SU-DHL-6 (cell line): ENCODE measurements around the gene ABHD5.

Experiments used
- H2AFZ ChIP-seq: fragments of 200-600 bp; sonication (generic); 2 replicates; pipeline ENCODE4 v1.6.1; 2014; ENCODE audit warnings: low read depth, mild to moderate bottlenecking, moderate library complexity, mixed read lengths, antibody characterized with exemption, low read length; ENCODE audit not compliant: severe bottlenecking
- H3F3A ChIP-seq: fragments of 200-600 bp; shearing (Covaris generic); 2 replicates; pipeline ENCODE4 v1.6.0; 2016; ENCODE audit warnings: antibody characterized with exemption, mild to moderate bottlenecking; ENCODE audit not compliant: insufficient read depth
- H3K27ac ChIP-seq: fragments of 200-600 bp; sonication (generic); 2 replicates; pipeline ENCODE4 v1.5.1; 2016; ENCODE audit warnings: low read depth, mild to moderate bottlenecking, low read length, moderate library complexity, mixed read lengths
- H3K27me3 ChIP-seq: fragments of 200-600 bp; sonication (generic), shearing (Covaris generic); 2 replicates; pipeline ENCODE4 v1.6.0; 2014; ENCODE audit warnings: mild to moderate bottlenecking, low read length
- H3K36me3 ChIP-seq: fragments of 200-600 bp; sonication (generic); 2 replicates; pipeline ENCODE4 v1.6.1; 2014; ENCODE audit warnings: mild to moderate bottlenecking, low read length, mixed read lengths
- H3K4me2 ChIP-seq: fragments of 300-600, 200-600 bp; shearing (Covaris generic), sonication (generic); 2 replicates; pipeline ENCODE4 v1.6.0; 2014; ENCODE audit warnings: low read length, low read depth, mild to moderate bottlenecking; ENCODE audit not compliant: poor library complexity, severe bottlenecking
- H3K4me3 ChIP-seq: fragments of 200-600 bp; sonication (generic); 2 replicates; pipeline ENCODE4 v1.5.1; 2014; ENCODE audit warnings: antibody characterized with exemption, low read length, mild to moderate bottlenecking, mixed read lengths; ENCODE audit not compliant: insufficient read depth, poor library complexity, severe bottlenecking
- H3K79me2 ChIP-seq: fragments of 200-600 bp; sonication (generic); 2 replicates; pipeline ENCODE4 v1.6.1; 2014; ENCODE audit warnings: mild to moderate bottlenecking, low read length, moderate library complexity; ENCODE audit not compliant: insufficient read depth
- H3K9ac ChIP-seq: fragments of 200-600 bp; sonication (generic); 2 replicates; pipeline ENCODE4 v1.7.0; 2014; ENCODE audit warnings: mild to moderate bottlenecking, low read length
- H3K9me2 ChIP-seq: fragments of 200-600 bp; sonication (generic); replicated peaks from 2 replicates; pipeline ENCODE4 v1.6.1; 2014; ENCODE audit warnings: low read length; ENCODE audit not compliant: insufficient read depth
- H3K9me3 ChIP-seq: fragments of 200-600 bp; sonication (generic); 2 replicates; pipeline ENCODE4 v1.6.1; 2014; ENCODE audit warnings: low read length, mixed read lengths; ENCODE audit not compliant: insufficient read depth
- H4K20me1 ChIP-seq: fragments of 200-600 bp; sonication (generic); 2 replicates; pipeline ENCODE4 v1.6.1; 2014; ENCODE audit warnings: low read depth, mild to moderate bottlenecking, antibody characterized with exemption, low read length, moderate library complexity, mixed read lengths
- EZH2phosphoT487 ChIP-seq: fragments of 200-600 bp; sonication (generic), shearing (Covaris generic); conservative IDR thresholded peaks from 2 replicates; pipeline ENCODE4 v1.6.1; 2018; ENCODE audit warnings: mild to moderate bottlenecking, antibody characterized with exemption, low read length, moderate library complexity, mixed read lengths
- TF ChIP-seq, protein P1 (sequence below): fragments of 200-600 bp; sonication (generic); IDR thresholded peaks from one replicate; pipeline ENCODE4 v1.5.1; 2017; ENCODE audit warnings: antibody characterized with exemption, mild to moderate bottlenecking, low read length, moderate library complexity; ENCODE audit not compliant: insufficient read depth, poor library complexity, severe bottlenecking

Gene ABHD5

DNA sequence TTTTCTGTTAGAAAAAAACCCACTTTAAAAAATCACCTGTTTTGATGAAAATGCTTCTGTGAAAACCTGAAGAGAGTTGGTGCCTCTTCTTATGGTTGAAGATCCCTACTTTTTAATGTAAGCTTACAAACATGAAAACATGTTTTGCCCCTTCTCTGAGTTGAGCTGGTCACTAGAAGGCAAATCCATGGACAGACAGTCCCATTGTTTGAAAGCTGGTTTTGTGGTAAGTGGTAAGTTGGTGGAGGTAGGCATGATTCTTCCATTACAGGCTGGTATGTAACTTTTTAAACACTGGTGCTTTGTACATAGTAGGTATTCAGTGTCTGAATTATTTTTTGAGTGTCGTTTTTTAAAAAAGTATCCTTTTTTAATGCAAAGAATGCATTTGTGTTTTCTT lies 6.1 kb downstream of the ABHD5 start:
- Histone ChIP-seq H3K4me3 (no peak overlapping the region), H3K27ac (no peak overlapping the region), H3K9me3 (no peaks in the 10 kb centered on the region), H2AFZ (no peak overlapping the region), H3K79me2 (no peaks in the 10 kb centered on the region), H3K4me2 (no peak overlapping the region), H3F3A (no peaks in the 10 kb centered on the region), H3K9me2 (no peaks in the 10 kb centered on the region), H3K36me3 (no peaks in the 10 kb centered on the region), H4K20me1 (no peaks in the 10 kb centered on the region), H3K27me3 (no peaks in the 10 kb centered on the region), H3K9ac (no peak overlapping the region)
- TF ChIP-seq EZH2phosphoT487, result no peak
- TF ChIP-seq, protein P1, sequence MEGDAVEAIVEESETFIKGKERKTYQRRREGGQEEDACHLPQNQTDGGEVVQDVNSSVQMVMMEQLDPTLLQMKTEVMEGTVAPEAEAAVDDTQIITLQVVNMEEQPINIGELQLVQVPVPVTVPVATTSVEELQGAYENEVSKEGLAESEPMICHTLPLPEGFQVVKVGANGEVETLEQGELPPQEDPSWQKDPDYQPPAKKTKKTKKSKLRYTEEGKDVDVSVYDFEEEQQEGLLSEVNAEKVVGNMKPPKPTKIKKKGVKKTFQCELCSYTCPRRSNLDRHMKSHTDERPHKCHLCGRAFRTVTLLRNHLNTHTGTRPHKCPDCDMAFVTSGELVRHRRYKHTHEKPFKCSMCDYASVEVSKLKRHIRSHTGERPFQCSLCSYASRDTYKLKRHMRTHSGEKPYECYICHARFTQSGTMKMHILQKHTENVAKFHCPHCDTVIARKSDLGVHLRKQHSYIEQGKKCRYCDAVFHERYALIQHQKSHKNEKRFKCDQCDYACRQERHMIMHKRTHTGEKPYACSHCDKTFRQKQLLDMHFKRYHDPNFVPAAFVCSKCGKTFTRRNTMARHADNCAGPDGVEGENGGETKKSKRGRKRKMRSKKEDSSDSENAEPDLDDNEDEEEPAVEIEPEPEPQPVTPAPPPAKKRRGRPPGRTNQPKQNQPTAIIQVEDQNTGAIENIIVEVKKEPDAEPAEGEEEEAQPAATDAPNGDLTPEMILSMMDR, result no peak

DNA sequence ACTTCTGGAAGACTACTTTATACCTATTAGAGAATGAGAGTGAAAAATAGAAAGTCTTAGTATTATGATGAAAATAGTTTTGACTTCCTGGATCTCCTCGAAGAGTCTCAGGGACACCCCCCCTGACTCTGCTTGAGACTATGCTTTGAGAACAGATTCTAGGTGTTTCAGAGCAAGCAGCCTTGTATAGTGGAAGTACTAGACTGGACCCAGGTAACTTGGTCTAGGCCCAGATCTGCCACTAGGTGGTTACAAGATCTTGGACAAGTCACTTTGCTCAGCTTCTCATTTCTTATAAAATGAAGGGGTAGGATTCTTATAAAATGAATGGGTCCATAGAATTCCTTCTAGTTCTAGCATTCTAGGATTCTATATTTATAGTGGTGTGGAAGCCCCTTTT lies 9.1 kb downstream of the ABHD5 start:
- Histone ChIP-seq H3K4me2 (no peak overlapping the region), H3K79me2 (no peaks in the 10 kb centered on the region), H2AFZ (no peak overlapping the region), H3K27me3 (no peaks in the 10 kb centered on the region), H3K9ac (no peak overlapping the region), H3K27ac (no peak overlapping the region), H3K4me3 (no peak overlapping the region), H3K36me3 (0 out of 2 replicates have a peak, but pooled peaks cover 3% of the 10 kb centered on the region), H3K9me3 (no peaks in the 10 kb centered on the region), H3F3A (no peaks in the 10 kb centered on the region), H4K20me1 (no peaks in the 10 kb centered on the region), H3K9me2 (no peaks in the 10 kb centered on the region)
- TF ChIP-seq, protein P1, result no peak
- TF ChIP-seq EZH2phosphoT487, result no peak

- H3K27me3 ChIP-seq, result no peaks in the 10 kb centered on the region
- H3K79me2 ChIP-seq, result no peaks in the 10 kb centered on the region
- H3K9me2 ChIP-seq, result no peaks in the 10 kb centered on the region
- H3K4me3 ChIP-seq, result no peak overlapping the region
- 0 out of 2 replicates have a peak, but pooled peaks cover 3% of the 10 kb centered on the region for H3K36me3 ChIP-seq
- H3K9ac ChIP-seq, result no peak overlapping the region
- no peak overlapping the region for H2AFZ ChIP-seq
- H3F3A ChIP-seq, result no peaks in the 10 kb centered on the region
- no peak overlapping the region for H3K27ac ChIP-seq
- H3K9me3 ChIP-seq, result no peaks in the 10 kb centered on the region
- H3K4me2 ChIP-seq, result peak overlapping the region; percentile 17
- H4K20me1 ChIP-seq, result no peaks in the 10 kb centered on the region
- TF ChIP-seq EZH2phosphoT487, result no peak
- TF ChIP-seq, protein P1, result no peak
These were observed 14.0 kb downstream of the ABHD5 start for GRCh38 chr3:43704697-43705096.
